ENCODE measurements around the gene ULBP3. TPM values are rescaled to one million over a fixed set of nuclear protein-coding genes. Genes with fewer than 3 reads are reported as not detected.

The ULBP3 gene
- total and polyA plus RNA-seq, 2 donors (not counting 1 experiment from before 2014, with no cell fraction given), result 0.10 to 0.69 TPM

- Mint-ChIP-seq H3K4me3 (no peak overlapping the region), H3K27me3 (peaks cover 34% of the 10 kb centered on the region), H3K4me1 (peaks cover 2% of the 10 kb centered on the region), H3K9me3 (ENCODE audit: insufficient read depth) (no peaks in the 10 kb centered on the region), H3K27ac (no peak overlapping the region)
- Histone ChIP-seq H3K79me2 (ENCODE audit: control insufficient read depth, insufficient read depth, low read length) (no peaks in the 10 kb centered on the region), H3K9ac (ENCODE audit: low read length) (no peak overlapping the region), H3K4me3 (ENCODE audit: control extremely low read depth in 1 of 5, extremely low read depth in 1 of 5, insufficient read depth in 1 of 5, low read depth in 2 of 5, low read length in 4 of 5) (no peak overlapping the region), H3K4me1 (ENCODE audit: control insufficient read depth in 2 of 2, insufficient read depth in 2 of 2, low read length in 2 of 2) (peaks cover 0 to 3% of the 10 kb centered on the region in 2 donors), H3K9me3 (ENCODE audit: control extremely low read depth in 1 of 3, control insufficient read depth in 2 of 3, insufficient read depth in 1 of 3, low read length in 2 of 3) (no peaks in the 10 kb centered on the region), H3K27me3 (replicated peaks in 1 of 4; ENCODE audit: control extremely low read depth in 1 of 4, control insufficient read depth in 3 of 4, insufficient read depth in 4 of 4, low read length in 3 of 4) (peaks cover 0 to 12% (median 9%) of the 10 kb centered on the region in 4 experiments), H4K20me1 (ENCODE audit: control insufficient read depth, insufficient read depth, low read length, poor library complexity, severe bottlenecking) (no peaks in the 10 kb centered on the region), H2AFZ (ENCODE audit: insufficient read depth, low read depth, low read length, poor library complexity, severe bottlenecking) (no peak overlapping the region), H3K36me3 (replicated peaks in 1 of 2; ENCODE audit: control extremely low read depth in 1 of 2, control insufficient read depth in 1 of 2, extremely low read depth in 1 of 2, insufficient read depth in 2 of 2, low read length in 1 of 2) (no peaks in the 10 kb centered on the region), H3K27ac (ENCODE audit: low read length in 2 of 2) (no peak overlapping the region), H3K4me2 (replicated peaks; ENCODE audit: low read depth, low read length, poor library complexity, severe bottlenecking) (no peak overlapping the region)
- TF ChIP-seq CTCF (IDR thresholded peaks at IDR 0.05) (no peak), EZH2 (IDR thresholded peaks at IDR 0.05; ENCODE audit: borderline replicate concordance, insufficient read depth, low read depth, low read length, poor library complexity, severe bottlenecking) (no peak)
- intact Hi-C loops (cut with micrococcal nuclease), result loop anchor here (10.0 kb wide), 1 partner anchor 1246 kb away; no protein-coding TSS in a partner anchor
- CTCF ChIA-PET, result interaction anchor here (1.3 to 7.1 kb wide), 6 partner anchors 8 to 736 kb away, joined by 4 to 98 read pairs (median 28); no protein-coding TSS in a partner anchor
- WGBS (ENCODE audit: insufficient coverage), result no CpG with 5 or more reads among the region's 2 CpGs
- ATAC-seq (ENCODE audit: low read depth) (no peak), DNase-seq (no peak)
- POLR2A ChIA-PET, result no interaction called here
Measured at GRCh38 chr6:150078788-150079187, 9.9 kb upstream of the ULBP3 start.

- DNase-seq (no peak), ATAC-seq (ENCODE audit: low read depth) (no peak)
- Mint-ChIP-seq H3K4me1 (peaks cover 6% of the 10 kb centered on the region), H3K27me3 (peaks cover 30% of the 10 kb centered on the region), H3K27ac (no peak overlapping the region), H3K4me3 (no peak overlapping the region), H3K9me3 (ENCODE audit: insufficient read depth) (no peaks in the 10 kb centered on the region)
- H3K4me3 ChIP-seq (ENCODE audit: control extremely low read depth in 1 of 5, extremely low read depth in 1 of 5, insufficient read depth in 1 of 5, low read depth in 2 of 5, low read length in 4 of 5), result no peak overlapping the region
- ChIA-PET POLR2A (no interaction called here), CTCF (interaction anchor here (0.6 to 7.1 kb wide), 5 partner anchors 10 to 318 kb away, joined by 3 to 98 read pairs (median 8); no protein-coding TSS in a partner anchor)
- H2AFZ ChIP-seq (ENCODE audit: insufficient read depth, low read depth, low read length, poor library complexity, severe bottlenecking), result no peak overlapping the region
- intact Hi-C loops (cut with micrococcal nuclease), result loop anchor here (10.0 kb wide), 1 partner anchor 1248 kb away; no protein-coding TSS in a partner anchor
- no peaks in the 10 kb centered on the region for H3K36me3 ChIP-seq (replicated peaks in 1 of 2; ENCODE audit: control extremely low read depth in 1 of 2, control insufficient read depth in 1 of 2, extremely low read depth in 1 of 2, insufficient read depth in 2 of 2, low read length in 1 of 2)
- H3K27me3 ChIP-seq (replicated peaks in 1 of 4; ENCODE audit: control extremely low read depth in 1 of 4, control insufficient read depth in 3 of 4, insufficient read depth in 4 of 4, low read length in 3 of 4), result peaks cover 0 to 17% (median 11%) of the 10 kb centered on the region in 4 experiments
- peaks cover 0 to 3% of the 10 kb centered on the region in 2 donors for H3K4me1 ChIP-seq (ENCODE audit: control insufficient read depth in 2 of 2, insufficient read depth in 2 of 2, low read length in 2 of 2)
- no peak overlapping the region for H3K4me2 ChIP-seq (replicated peaks; ENCODE audit: low read depth, low read length, poor library complexity, severe bottlenecking)
- H3K9me3 ChIP-seq (ENCODE audit: control extremely low read depth in 1 of 3, control insufficient read depth in 2 of 3, insufficient read depth in 1 of 3, low read length in 2 of 3), result no peaks in the 10 kb centered on the region
- TF ChIP-seq CTCF (IDR thresholded peaks at IDR 0.05), result no peak
- no peak for TF ChIP-seq EZH2 (IDR thresholded peaks at IDR 0.05; ENCODE audit: borderline replicate concordance, insufficient read depth, low read depth, low read length, poor library complexity, severe bottlenecking)
- WGBS (ENCODE audit: insufficient coverage), result 27% methylated on average over 6 of the region's 8 CpGs
- no peaks in the 10 kb centered on the region for H4K20me1 ChIP-seq (ENCODE audit: control insufficient read depth, insufficient read depth, low read length, poor library complexity, severe bottlenecking)
- H3K9ac ChIP-seq (ENCODE audit: low read length), result no peak overlapping the region
- H3K79me2 ChIP-seq (ENCODE audit: control insufficient read depth, insufficient read depth, low read length), result no peaks in the 10 kb centered on the region
- H3K27ac ChIP-seq (ENCODE audit: low read length in 2 of 2), result no peak overlapping the region
Measured at GRCh38 chr6:150076196-150076893, 7.4 kb upstream of the ULBP3 start.
